K562 (cell line): ENCODE results near the gene COPS6. TPM values are rescaled to one million over a fixed set of nuclear protein-coding genes. Genes with fewer than 3 reads are reported as not detected.

Experiments
- ATF1 ChIP-seq, 2 experiments: fragments of 450-650 bp in 1 of 2; IDR thresholded peaks; 2 replicates each; pipeline ENCODE4 v1.6.1; 2016; ENCODE audit warnings: missing compliant biosample characterization in 1 of 2, missing genetic modification characterization in 1 of 2
- CBFA2T3 ChIP-seq: fragments of 450-650 bp; IDR thresholded peaks from 2 replicates; pipeline ENCODE4 v1.6.1; 2017
- E2F4 ChIP-seq: sonication (generic); formaldehyde crosslinking; IDR thresholded peaks from 2 replicates; pipeline ENCODE4 v1.8.0; 2022; ENCODE audit warnings: mild to moderate bottlenecking, low read depth, missing genetic modification reagents
- ETV5 ChIP-seq: sonication (generic); formaldehyde crosslinking; IDR thresholded peaks from 2 replicates; pipeline ENCODE4 v1.4.0; 2020; ENCODE audit warnings: low read depth, mild to moderate bottlenecking, missing genetic modification reagents
- FOXA1 ChIP-seq: fragments of 450-650 bp; IDR thresholded peaks from 2 replicates; pipeline ENCODE4 v1.6.1; 2016; ENCODE audit warnings: mild to moderate bottlenecking, borderline replicate concordance
- HCFC1 ChIP-seq: IDR thresholded peaks from 2 replicates; pipeline ENCODE4 v1.6.1; 2012; ENCODE audit warnings: low read depth, low read length, improper control_type of control experiment
- HIVEP1 ChIP-seq: fragments of 250-450 bp; sonication (Bioruptor Pico); IDR thresholded peaks from 2 replicates; pipeline ENCODE4 v1.4.0; 2020; ENCODE audit warnings: mild to moderate bottlenecking
- IRF2 ChIP-seq: sonication (generic); formaldehyde crosslinking; IDR thresholded peaks from 2 replicates; pipeline ENCODE4 v1.8.1; 2022; ENCODE audit warnings: mild to moderate bottlenecking, missing genetic modification reagents
- KLF13 ChIP-seq: fragments of 450-650 bp; IDR thresholded peaks from 2 replicates; pipeline ENCODE4 v1.6.1; 2016; ENCODE audit warnings: missing genetic modification characterization, low read depth, mild to moderate bottlenecking, missing compliant biosample characterization, moderate library complexity, borderline replicate concordance
- NRF1 ChIP-seq, 2 experiments: fragments of 450-650 bp; IDR thresholded peaks in 1 of 2; conservative IDR thresholded peaks in 1 of 2; 2 replicates each; pipeline ENCODE4 v1.6.1; 2014; ENCODE audit warnings: mild to moderate bottlenecking in 2 of 2
- SIN3A ChIP-seq, 2 experiments: fragments of 150-350 bp in 1 of 2; IDR thresholded peaks; 2 replicates each; pipeline ENCODE4 v1.6.1; 2011 to 2016; ENCODE audit warnings: borderline replicate concordance in 2 of 2, low read depth in 2 of 2, low read length in 2 of 2, mild to moderate bottlenecking in 2 of 2, moderate library complexity in 2 of 2; ENCODE audit not compliant: control insufficient read depth in 1 of 2
- STAT5B ChIP-seq: fragments of 250-450 bp; sonication (Bioruptor Pico); IDR thresholded peaks from 2 replicates; pipeline ENCODE4 v1.8.0; 2021; ENCODE audit warnings: mild to moderate bottlenecking, inconsistent platforms
- TARDBP ChIP-seq: fragments of 450-650 bp; IDR thresholded peaks from 2 replicates; pipeline ENCODE4 v1.6.1; 2016
- TOE1 ChIP-seq, 2 experiments: fragments of 450-650 bp in 1 of 2; sonication (generic) in 1 of 2; formaldehyde crosslinking in 1 of 2; IDR thresholded peaks; 2 replicates each; pipeline versions ENCODE4 v1.7.1 to v1.8.0; 2016 to 2022; ENCODE audit warnings: borderline replicate concordance in 2 of 2, mild to moderate bottlenecking in 2 of 2, antibody characterized with exemption in 1 of 2, inconsistent platforms in 1 of 2, low read depth in 1 of 2, missing genetic modification reagents in 1 of 2, moderate library complexity in 1 of 2
- XRCC3 ChIP-seq: fragments of 450-650 bp; IDR thresholded peaks from 2 replicates; pipeline ENCODE4 v1.6.1; 2017; ENCODE audit warnings: mild to moderate bottlenecking, moderate library complexity
- ZKSCAN1 ChIP-seq: fragments of 150-350 bp; IDR thresholded peaks from 2 replicates; pipeline ENCODE4 v1.6.1; 2016; ENCODE audit warnings: low read depth, low read length
- ZKSCAN3 ChIP-seq: fragments of 250-450 bp; sonication (Bioruptor Pico); IDR thresholded peaks from 2 replicates; pipeline ENCODE4 v1.4.0; 2020
- ZNF695 ChIP-seq: fragments of 450-650 bp; formaldehyde crosslinking; IDR thresholded peaks from 2 replicates; pipeline ENCODE4 v1.4.0; 2020; ENCODE audit warnings: mild to moderate bottlenecking, moderate library complexity
- polyA plus RNA-seq, 8 experiments: library from polyadenylated mRNA; depleted of rRNA in 4 of 8; stranded (reverse) in 5 of 8; unstranded in 3 of 8; fragments of >200 nt; fragmentation: Nextera tagmentation in 2 of 8; fragmentation: Illumina TruSeq in 1 of 8; extraction: Ambion mirVana in 2 of 8; extraction: Trizol in 1 of 8; gene quantifications; 2 replicates each; pipeline versions ENCODE4 v1.2.1 to v1.2.3, GENCODE V29; 2011 to 2014; ENCODE audit warnings: inconsistent platforms in 1 of 8, missing spikeins in 1 of 8
- total RNA-seq, 7 experiments: library from RNA; depleted of rRNA in 6 of 7; stranded (reverse); fragments of >200 nt in 6 of 7; fragmentation: Illumina TruSeq in 2 of 7; extraction: Trizol in 2 of 7; gene quantifications; 2 replicates each; pipeline versions ENCODE4 v1.2.1 to v1.2.3, GENCODE V29; 2011 to 2021; ENCODE audit warnings: low replicate concordance in 1 of 7
- TF ChIP-seq, protein P1 (sequence below): fragments of 450-650 bp; IDR thresholded peaks from 2 replicates; pipeline ENCODE4 v1.6.1; 2016; ENCODE audit warnings: low read depth, mild to moderate bottlenecking, moderate library complexity
- TF ChIP-seq, protein P2 (sequence below), 2 experiments: fragments of 450-650 bp in 1 of 2; sonication (generic) in 1 of 2; formaldehyde crosslinking in 1 of 2; IDR thresholded peaks in 1 of 2; conservative IDR thresholded peaks in 1 of 2; 2 replicates each; pipeline versions ENCODE4 v1.6.1 to v1.8.1; 2016 to 2023; ENCODE audit warnings: mild to moderate bottlenecking in 2 of 2, moderate library complexity in 2 of 2, inconsistent platforms in 1 of 2, missing genetic modification reagents in 1 of 2

The COPS6 gene
- total and polyA plus RNA-seq, 9 of the 15 experiments (the other 6 are each of a cell fraction or from before 2014, with no cell fraction given), result 63.0 to 331 (median 168) TPM

DNA sequence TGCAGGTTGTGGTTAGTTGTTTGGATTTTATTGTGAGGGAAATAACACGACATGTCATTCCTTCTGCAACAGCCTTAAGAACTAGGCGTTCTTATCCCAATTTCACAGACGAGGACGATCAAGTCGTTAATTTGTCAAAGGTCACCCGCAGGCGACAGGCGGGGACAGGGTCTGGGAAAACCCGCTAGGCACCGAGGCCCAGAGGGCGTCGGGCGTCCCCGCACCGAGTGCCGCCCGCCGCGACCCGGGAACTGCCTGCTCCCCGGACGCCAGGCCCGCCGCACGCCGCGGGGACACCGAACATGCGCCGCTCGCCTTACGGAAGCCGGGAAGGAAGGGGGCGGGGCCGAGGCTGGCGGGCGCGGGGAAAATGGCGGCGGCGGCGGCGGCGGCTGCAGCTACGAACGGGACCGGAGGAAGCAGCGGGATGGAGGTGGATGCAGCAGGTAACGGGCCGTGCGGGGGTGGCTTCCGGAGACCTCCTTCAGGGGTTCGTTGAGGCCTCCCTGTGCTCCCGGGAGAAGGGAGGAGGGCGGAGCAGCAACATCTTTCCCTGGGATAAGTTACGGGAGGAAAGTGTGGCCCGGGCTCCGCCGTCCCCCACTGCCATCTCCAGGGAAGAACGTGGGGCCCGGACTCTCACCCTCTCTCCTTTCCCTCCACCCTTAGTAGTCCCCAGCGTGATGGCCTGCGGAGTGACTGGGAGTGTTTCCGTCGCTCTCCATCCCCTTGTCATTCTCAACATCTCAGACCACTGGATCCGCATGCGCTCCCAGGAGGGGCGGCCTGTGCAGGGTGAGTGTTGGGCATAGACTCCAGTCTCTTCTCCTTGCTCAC is at the start of gene COPS6 (continued):
- TF ChIP-seq, protein P1, sequence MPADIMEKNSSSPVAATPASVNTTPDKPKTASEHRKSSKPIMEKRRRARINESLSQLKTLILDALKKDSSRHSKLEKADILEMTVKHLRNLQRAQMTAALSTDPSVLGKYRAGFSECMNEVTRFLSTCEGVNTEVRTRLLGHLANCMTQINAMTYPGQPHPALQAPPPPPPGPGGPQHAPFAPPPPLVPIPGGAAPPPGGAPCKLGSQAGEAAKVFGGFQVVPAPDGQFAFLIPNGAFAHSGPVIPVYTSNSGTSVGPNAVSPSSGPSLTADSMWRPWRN, result no peak
- TF ChIP-seq TOE1 (IDR thresholded peaks at IDR 0.05; ENCODE audit: borderline replicate concordance) (no peak), TOE1 (CRISPR knock-in tag; IDR thresholded peaks at IDR 0.05; ENCODE audit: borderline replicate concordance, low read depth) (peak; percentile 87; the same call in 1 of the 2 replicates), FOXA1 (no peak), E2F4 (peak; percentile 88), KLF13 (tag) (peak; percentile 94), ZKSCAN1 (peak; percentile 39), NRF1 (conservative IDR thresholded peaks at IDR 0.05 in 1 of 2, IDR thresholded peaks at IDR 0.05 in 1 of 2) (peak; percentile 87 to 89), ZKSCAN3 (CRISPR knock-in tag) (0 out of 2 replicates have a peak, but pooled peaks have one; percentile 13), CBFA2T3 (peak; percentile 50; the same call in 1 of the 2 replicates), IRF2 (CRISPR knock-in tag) (peak; percentile 91), XRCC3 (no peak), ETV5 (peak; percentile 56; the same call in 1 of the 2 replicates), STAT5B (CRISPR knock-in tag) (no peak), ATF1 (CRISPR knock-in tag; IDR thresholded peaks at IDR 0.05) (no peak), ATF1 (tag; IDR thresholded peaks at IDR 0.05) (peak; percentile 72), ZNF695 (no peak), TARDBP (no peak; the same call in 1 of the 2 replicates), SIN3A (IDR thresholded peaks at IDR 0.05; ENCODE audit: borderline replicate concordance in 2 of 2, control insufficient read depth in 1 of 2, low read depth in 2 of 2, low read length in 2 of 2) (peak; percentile 84 to 88; a peak in 2 of 4 replicates), HCFC1 (peak; percentile 66), HIVEP1 (peak; percentile 74; the same call in 1 of the 2 replicates)
- TF ChIP-seq, protein P2, sequence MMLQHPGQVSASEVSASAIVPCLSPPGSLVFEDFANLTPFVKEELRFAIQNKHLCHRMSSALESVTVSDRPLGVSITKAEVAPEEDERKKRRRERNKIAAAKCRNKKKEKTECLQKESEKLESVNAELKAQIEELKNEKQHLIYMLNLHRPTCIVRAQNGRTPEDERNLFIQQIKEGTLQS (IDR thresholded peaks at IDR 0.05), result no peak
- TF ChIP-seq, protein P2 (CRISPR knock-in tag; conservative IDR thresholded peaks at IDR 0.05), result peak; percentile 94
